ENCODE results near the gene MLLT3. TPM values are rescaled to one million over a fixed set of nuclear protein-coding genes. Genes with fewer than 3 reads are reported as not detected.

The MLLT3 gene
- total RNA-seq, 4 donors from 2014 or later: 4.8 to 17.8 (median 12.1) TPM

- TF ChIP-seq, protein P1, sequence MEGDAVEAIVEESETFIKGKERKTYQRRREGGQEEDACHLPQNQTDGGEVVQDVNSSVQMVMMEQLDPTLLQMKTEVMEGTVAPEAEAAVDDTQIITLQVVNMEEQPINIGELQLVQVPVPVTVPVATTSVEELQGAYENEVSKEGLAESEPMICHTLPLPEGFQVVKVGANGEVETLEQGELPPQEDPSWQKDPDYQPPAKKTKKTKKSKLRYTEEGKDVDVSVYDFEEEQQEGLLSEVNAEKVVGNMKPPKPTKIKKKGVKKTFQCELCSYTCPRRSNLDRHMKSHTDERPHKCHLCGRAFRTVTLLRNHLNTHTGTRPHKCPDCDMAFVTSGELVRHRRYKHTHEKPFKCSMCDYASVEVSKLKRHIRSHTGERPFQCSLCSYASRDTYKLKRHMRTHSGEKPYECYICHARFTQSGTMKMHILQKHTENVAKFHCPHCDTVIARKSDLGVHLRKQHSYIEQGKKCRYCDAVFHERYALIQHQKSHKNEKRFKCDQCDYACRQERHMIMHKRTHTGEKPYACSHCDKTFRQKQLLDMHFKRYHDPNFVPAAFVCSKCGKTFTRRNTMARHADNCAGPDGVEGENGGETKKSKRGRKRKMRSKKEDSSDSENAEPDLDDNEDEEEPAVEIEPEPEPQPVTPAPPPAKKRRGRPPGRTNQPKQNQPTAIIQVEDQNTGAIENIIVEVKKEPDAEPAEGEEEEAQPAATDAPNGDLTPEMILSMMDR (IDR thresholded peaks at IDR 0.05): no peak
- no peak for DNase-seq (ENCODE audit: low spot score)
- no peak for ATAC-seq (ENCODE audit: low FRiP score)
Measured at GRCh38 chr9:20314981-20315380, 307.3 kb downstream of the MLLT3 start.

DNA sequence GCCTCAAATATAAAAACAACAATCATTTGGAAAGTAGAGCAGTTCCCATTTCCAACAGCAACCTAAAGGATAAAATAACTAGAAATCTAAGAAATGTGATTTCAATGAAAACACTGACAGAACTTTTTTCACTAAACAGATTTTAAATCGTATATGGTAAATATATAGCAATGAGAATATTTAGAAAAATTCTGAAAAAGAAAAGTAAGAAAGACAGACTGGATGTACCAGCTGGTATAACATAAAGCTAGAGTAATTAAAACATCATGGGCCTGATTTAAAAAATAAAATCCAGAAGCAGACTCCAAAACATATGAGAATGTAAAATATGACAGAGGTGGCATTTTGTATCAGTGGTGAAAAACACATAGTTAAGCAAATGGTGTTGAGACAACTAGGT lies 308.9 kb downstream of the MLLT3 start:
- no peak for ATAC-seq (ENCODE audit: low FRiP score)
- TF ChIP-seq, protein P1 (IDR thresholded peaks at IDR 0.05): no peak
- no peak for DNase-seq (ENCODE audit: low spot score)

- ATAC-seq (ENCODE audit: low FRiP score) (no peak), DNase-seq (ENCODE audit: low spot score) (no peak)
- TF ChIP-seq, protein P1 (IDR thresholded peaks at IDR 0.05): no peak
Measured at GRCh38 chr9:20312732-20313131, 309.6 kb downstream of the MLLT3 start.

DNA sequence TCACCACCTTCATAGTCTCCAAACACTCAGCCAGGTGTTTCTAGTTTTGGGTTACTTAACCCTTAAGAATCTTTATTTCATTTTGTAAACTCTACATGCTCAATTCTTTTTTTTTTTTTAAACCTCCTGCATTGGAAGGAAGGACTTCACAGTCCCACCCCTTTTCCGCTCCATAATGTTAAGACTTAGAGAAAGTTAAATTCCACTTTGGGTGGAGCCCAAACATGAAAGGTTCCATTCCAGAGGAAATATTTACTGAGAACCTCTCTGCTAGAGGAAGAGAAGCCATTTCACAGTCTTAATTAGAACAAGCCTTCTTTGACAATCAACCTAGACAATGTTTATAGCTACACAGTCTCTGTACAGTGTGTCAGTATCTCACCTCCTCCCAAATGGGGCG lies 312.3 kb downstream of the MLLT3 start:
- DNase-seq (ENCODE audit: low spot score) (no peak), ATAC-seq (ENCODE audit: low FRiP score) (no peak)
- TF ChIP-seq, protein P1 (IDR thresholded peaks at IDR 0.05): no peak

GRCh38 chr9:20309124-20309523 lies 313.2 kb downstream of the MLLT3 start:
- DNase-seq (ENCODE audit: low spot score) (no peak), ATAC-seq (ENCODE audit: low FRiP score) (no peak)
- TF ChIP-seq, protein P1 (IDR thresholded peaks at IDR 0.05): no peak

DNA sequence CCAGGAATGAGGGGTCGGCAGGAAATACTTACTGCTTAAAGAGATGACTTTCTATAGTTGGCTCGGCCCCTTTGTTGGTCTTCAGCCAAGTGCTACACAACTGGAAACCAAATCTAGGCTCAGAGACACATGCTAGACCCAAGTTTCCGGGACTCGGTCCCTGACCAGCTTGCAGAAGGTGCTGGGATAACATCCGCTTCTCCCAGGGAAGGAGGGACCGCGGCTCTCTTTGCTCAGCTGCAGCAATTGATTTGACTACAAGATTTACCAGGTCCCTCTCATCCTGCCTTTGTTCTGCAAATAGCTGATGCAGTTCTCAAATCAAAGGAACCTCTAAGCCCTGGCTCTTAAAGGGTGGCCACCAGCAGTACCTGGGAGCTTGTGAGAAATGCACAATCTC lies 314.7 kb downstream of the MLLT3 start:
- DNase-seq (ENCODE audit: low spot score) (no peak), ATAC-seq (ENCODE audit: low FRiP score) (no peak)
- TF ChIP-seq, protein P1 (IDR thresholded peaks at IDR 0.05): no peak

DNA sequence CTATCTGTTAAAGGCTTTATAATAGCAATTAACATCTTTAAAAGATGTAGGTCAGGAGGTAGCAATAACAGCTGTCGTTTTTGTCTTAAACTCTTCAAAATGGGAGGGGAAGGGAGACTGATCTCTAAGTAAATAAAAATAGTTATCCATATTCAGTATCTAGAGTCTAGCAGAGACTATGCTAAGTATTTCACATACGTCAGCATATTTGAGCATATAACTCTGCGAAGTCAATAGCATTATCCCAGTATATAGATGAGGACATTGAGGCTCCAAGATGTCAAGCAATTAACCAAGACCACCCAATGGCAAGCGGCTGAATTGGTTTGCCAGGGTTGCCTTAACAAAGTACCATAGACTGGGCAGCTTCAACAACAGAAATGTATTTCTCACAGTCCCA lies 316.8 kb downstream of the MLLT3 start:
- DNase-seq (ENCODE audit: low spot score): no peak
- ATAC-seq (ENCODE audit: low FRiP score): no peak
- TF ChIP-seq, protein P1 (IDR thresholded peaks at IDR 0.05): no peak
